ENCODE results near the gene MAP3K13. TPM values are rescaled to one million over a fixed set of nuclear protein-coding genes. Genes with fewer than 3 reads are reported as not detected.

MAP3K13 gene, protein sequence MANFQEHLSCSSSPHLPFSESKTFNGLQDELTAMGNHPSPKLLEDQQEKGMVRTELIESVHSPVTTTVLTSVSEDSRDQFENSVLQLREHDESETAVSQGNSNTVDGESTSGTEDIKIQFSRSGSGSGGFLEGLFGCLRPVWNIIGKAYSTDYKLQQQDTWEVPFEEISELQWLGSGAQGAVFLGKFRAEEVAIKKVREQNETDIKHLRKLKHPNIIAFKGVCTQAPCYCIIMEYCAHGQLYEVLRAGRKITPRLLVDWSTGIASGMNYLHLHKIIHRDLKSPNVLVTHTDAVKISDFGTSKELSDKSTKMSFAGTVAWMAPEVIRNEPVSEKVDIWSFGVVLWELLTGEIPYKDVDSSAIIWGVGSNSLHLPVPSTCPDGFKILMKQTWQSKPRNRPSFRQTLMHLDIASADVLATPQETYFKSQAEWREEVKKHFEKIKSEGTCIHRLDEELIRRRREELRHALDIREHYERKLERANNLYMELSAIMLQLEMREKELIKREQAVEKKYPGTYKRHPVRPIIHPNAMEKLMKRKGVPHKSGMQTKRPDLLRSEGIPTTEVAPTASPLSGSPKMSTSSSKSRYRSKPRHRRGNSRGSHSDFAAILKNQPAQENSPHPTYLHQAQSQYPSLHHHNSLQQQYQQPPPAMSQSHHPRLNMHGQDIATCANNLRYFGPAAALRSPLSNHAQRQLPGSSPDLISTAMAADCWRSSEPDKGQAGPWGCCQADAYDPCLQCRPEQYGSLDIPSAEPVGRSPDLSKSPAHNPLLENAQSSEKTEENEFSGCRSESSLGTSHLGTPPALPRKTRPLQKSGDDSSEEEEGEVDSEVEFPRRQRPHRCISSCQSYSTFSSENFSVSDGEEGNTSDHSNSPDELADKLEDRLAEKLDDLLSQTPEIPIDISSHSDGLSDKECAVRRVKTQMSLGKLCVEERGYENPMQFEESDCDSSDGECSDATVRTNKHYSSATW
- total RNA-seq, result 29.6 and 31.0 TPM in 2 replicates
- long read RNA-seq, transcript MAP3K13-212 (3 exons, 1,681 nt), result major isoform, 9 of 27 reads
- long read RNA-seq, partial matches to known transcripts, result 1 of 27 reads
- long read RNA-seq, other reads (novel, unspliced or antisense), result 17 of 27 reads

DNA sequence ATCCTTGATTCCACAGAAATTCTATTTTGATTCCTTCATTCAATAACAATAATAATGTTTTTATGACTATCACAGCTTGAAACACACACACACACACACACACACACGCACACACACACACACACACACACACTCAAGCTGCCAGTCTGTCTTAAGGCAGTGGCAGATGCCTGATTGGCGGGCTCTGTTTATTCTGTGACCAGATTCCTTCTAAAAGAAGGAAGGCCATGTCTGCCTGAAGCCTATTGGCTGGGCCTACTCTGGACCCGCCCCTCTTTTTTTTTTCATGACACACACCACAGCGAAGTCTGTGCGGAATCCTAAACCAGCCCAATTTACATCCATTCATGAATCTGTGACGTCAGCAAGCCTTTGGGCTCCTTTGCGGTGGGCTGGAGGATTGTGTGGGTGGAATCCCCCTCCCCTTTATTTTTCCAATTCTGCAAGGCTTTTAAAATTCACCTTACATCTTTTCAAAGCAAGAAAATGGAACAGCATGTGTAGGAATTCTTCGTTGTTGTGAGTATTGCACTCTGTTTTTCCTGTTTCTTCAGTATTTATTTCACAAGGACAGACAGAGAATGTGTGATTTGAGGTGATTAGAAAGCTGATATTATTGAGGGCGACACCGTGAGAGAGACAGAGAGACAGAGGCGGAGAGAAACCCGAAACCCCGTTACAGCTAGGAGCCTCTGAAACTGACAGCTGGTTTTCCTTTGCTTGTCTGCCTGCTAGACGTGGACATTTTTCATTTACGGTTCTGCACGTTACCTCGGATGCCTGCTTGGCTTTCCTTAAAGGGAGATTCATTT lies at the start of gene MAP3K13:
TSS of gene MAP3K13 (plus strand) at position 287 of the 812 bp plus-strand sequence. CDS start 65,446 bp downstream, outside the sequence.
- Mint-ChIP-seq H3K27me3 (peaks cover 39% of the 10 kb centered on the region), H3K36me3 (ENCODE audit: insufficient read depth) (no peaks in the 10 kb centered on the region), H3K4me1 (ENCODE audit: low read depth) (peaks cover 22% of the 10 kb centered on the region), H3K4me3 (ENCODE audit: low read depth) (peak within 1 kb of the TSS; percentile 84), H3K9me3 (ENCODE audit: low read depth) (no peaks in the 10 kb centered on the region), H3K27ac (peak within 1 kb of the TSS; percentile 78)
- peak; percentile 40 for DNase-seq (ENCODE audit: low spot score, unreplicated experiment)
- TF ChIP-seq, protein P1, sequence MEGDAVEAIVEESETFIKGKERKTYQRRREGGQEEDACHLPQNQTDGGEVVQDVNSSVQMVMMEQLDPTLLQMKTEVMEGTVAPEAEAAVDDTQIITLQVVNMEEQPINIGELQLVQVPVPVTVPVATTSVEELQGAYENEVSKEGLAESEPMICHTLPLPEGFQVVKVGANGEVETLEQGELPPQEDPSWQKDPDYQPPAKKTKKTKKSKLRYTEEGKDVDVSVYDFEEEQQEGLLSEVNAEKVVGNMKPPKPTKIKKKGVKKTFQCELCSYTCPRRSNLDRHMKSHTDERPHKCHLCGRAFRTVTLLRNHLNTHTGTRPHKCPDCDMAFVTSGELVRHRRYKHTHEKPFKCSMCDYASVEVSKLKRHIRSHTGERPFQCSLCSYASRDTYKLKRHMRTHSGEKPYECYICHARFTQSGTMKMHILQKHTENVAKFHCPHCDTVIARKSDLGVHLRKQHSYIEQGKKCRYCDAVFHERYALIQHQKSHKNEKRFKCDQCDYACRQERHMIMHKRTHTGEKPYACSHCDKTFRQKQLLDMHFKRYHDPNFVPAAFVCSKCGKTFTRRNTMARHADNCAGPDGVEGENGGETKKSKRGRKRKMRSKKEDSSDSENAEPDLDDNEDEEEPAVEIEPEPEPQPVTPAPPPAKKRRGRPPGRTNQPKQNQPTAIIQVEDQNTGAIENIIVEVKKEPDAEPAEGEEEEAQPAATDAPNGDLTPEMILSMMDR (IDR thresholded peaks at IDR 0.05; ENCODE audit: unreplicated experiment), result no peak

DNA sequence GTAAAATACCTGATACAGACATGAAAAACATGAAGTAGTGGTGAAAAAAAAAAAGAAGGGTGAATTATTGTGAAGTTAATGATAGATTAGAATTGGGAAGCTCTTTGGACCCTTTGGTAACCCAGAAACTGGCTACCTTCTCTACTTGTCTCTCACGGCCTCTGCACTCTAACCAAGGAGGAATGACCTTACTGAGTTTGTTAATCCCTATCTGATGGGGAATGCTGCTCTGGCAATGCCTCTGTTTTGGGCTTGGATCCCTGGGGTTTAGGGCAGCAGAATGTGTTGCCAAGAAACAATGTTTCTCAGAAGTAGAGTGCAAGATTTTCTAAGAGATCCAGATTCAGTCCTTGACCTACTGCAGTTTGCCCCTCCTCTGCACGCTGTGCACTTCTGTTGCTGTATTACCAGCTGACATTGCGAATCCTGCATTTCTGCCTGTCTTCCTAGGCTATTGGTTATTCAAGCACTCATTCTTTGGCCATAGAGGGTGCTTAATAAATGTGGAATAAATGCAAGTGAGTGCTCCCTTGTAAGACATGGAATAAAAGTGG lies 49.2 kb upstream of the MAP3K13 start:
- Mint-ChIP-seq H3K36me3 (ENCODE audit: insufficient read depth) (peaks cover 22% of the 10 kb centered on the region), H3K4me3 (ENCODE audit: low read depth) (no peak overlapping the region)

DNA sequence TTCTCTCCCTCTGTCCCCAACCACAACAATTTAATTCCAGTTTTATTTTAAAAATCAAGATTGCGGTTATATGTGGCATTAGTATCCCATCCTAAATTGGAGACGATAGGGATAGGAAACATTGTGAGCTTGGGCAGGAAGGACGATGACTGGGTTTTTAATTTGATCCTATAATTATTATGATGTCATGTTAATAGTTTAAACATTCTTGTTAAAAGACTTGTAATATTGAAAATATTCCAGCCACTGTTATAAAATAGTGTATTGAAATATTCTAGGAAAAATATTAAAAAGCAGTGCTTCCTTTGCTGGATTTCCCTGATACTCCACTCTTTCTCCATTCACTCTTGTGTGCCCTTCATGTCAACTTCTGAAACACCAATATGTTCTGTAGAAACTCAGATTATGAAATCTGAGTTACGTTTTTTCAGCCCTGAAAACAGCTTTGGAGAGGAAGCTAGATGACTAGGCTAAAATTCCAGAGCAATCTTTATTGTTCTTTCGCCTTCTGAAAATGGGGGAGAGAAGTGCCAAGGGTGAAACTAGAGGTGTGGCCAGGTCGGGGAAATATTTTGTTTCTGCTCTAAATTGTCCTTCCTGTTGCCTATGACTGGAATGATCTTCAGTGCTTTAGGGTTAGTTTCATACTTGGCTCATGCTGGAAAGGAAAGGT lies 46.1 kb upstream of the MAP3K13 start:
- peaks cover 3% of the 10 kb centered on the region for H3K36me3 Mint-ChIP-seq (ENCODE audit: insufficient read depth)
- no peak for DNase-seq (ENCODE audit: low spot score, unreplicated experiment)
- no peaks in the 10 kb centered on the region for H3K27me3 Mint-ChIP-seq
- peak overlapping the region; percentile 62 for H3K27ac Mint-ChIP-seq
- H3K4me1 Mint-ChIP-seq (ENCODE audit: low read depth), result peaks cover 15% of the 10 kb centered on the region
- H3K9me3 Mint-ChIP-seq (ENCODE audit: low read depth), result no peaks in the 10 kb centered on the region
- no peak overlapping the region for H3K4me3 Mint-ChIP-seq (ENCODE audit: low read depth)
- TF ChIP-seq, protein P1 (IDR thresholded peaks at IDR 0.05; ENCODE audit: unreplicated experiment), result no peak

More for the DNA sequence above, 49.2 kb upstream of the MAP3K13 start:
- DNase-seq (ENCODE audit: low spot score, unreplicated experiment), result no peak
- Mint-ChIP-seq H3K9me3 (ENCODE audit: low read depth) (peaks cover 16% of the 10 kb centered on the region), H3K4me1 (ENCODE audit: low read depth) (peaks cover 15% of the 10 kb centered on the region), H3K27me3 (no peaks in the 10 kb centered on the region), H3K27ac (no peak overlapping the region)
- TF ChIP-seq, protein P1 (IDR thresholded peaks at IDR 0.05; ENCODE audit: unreplicated experiment), result no peak

DNA sequence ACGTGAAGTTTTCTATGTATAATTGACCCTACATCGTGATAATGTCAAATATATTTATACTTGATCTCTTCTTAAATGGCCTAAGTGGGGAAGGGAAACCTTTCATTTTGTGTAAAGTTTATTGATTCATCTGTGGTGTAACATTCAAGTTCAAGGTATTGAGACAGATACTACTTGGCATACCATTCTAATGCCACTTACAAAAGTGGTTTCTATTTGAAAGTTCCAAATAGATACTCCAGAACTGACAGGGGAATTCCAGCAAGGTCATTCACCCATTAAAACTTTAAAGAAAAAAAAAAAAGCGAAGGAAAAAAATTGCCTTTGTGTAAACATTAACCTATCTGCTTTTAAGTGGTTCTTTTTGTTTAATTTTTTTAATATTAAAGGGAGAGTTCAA lies 45.3 kb upstream of the MAP3K13 start:
- Mint-ChIP-seq H3K4me1 (ENCODE audit: low read depth) (peaks cover 15% of the 10 kb centered on the region), H3K27ac (no peak overlapping the region), H3K9me3 (ENCODE audit: low read depth) (no peaks in the 10 kb centered on the region), H3K4me3 (ENCODE audit: low read depth) (no peak overlapping the region), H3K36me3 (ENCODE audit: insufficient read depth) (no peaks in the 10 kb centered on the region), H3K27me3 (no peaks in the 10 kb centered on the region)
- no peak for DNase-seq (ENCODE audit: low spot score, unreplicated experiment)
- TF ChIP-seq, protein P1 (IDR thresholded peaks at IDR 0.05; ENCODE audit: unreplicated experiment), result no peak

Measured in progenitor cell of endocrine pancreas (in vitro differentiated cells).